ENCODE data around the gene SENP7. TPM values are rescaled to one million over a fixed set of nuclear protein-coding genes. Genes with fewer than 3 reads are reported as not detected.

The SENP7 gene
- total RNA-seq, 2 experiments from 2014 or later = 17.7 to 19.5 TPM

DNA sequence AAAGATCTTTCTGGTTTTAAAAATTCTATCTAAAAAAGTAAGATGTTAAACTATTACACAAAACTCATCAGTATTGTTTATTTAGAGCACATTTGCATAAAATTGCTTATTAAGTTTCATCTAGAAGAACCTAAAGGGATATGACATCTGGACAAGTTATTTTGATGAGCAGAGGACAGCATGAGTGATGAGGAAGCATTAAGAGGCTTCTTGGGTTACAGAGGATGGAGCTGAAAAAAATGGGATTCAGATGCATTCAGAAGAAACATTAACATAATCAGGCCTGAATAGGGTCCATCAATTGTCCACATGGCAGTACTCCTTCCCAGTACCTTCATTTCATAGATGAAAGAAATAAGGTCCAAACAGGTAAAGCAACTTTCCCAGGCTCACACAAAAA is 234.3 kb downstream of the SENP7 start:
- H3K4me1 ChIP-seq (ENCODE audit: insufficient read depth, low read length, poor library complexity, severe bottlenecking) = no peaks in the 10 kb centered on the region
- DNase-seq (ENCODE audit: low spot score) = no peak
- ChIA-PET CTCF (ENCODE audit: unreplicated experiment) (no interaction called here), POLR2A (interaction anchor here (0.7 to 1.1 kb wide), 3 partner anchors 43 to 567 kb away, joined by 4 read pairs; no protein-coding TSS in a partner anchor)
- H3K4me3 ChIP-seq (ENCODE audit: low read depth, low read length, poor library complexity, severe bottlenecking) = no peak overlapping the region
- H3K79me2 ChIP-seq (ENCODE audit: insufficient read depth, low read depth, low read length) = no peaks in the 10 kb centered on the region
- intact Hi-C loops (cut with micrococcal nuclease; ENCODE audit: unreplicated experiment) = no loop called here
- no TSS peak for BruUV-seq (replicated peaks)
- H3K36me3 ChIP-seq (ENCODE audit: insufficient read depth, low read length) = no peaks in the 10 kb centered on the region
- no peaks in the 10 kb centered on the region for H4K20me1 ChIP-seq (ENCODE audit: insufficient read depth, low read length)
- no peaks in the 10 kb centered on the region for H3K9me3 ChIP-seq (ENCODE audit: low read length)
- TF ChIP-seq CTCF (conservative IDR thresholded peaks at IDR 0.05; ENCODE audit: low read length) = no peak
- no peak for TF ChIP-seq EZH2phosphoT487 (IDR thresholded peaks at IDR 0.05; ENCODE audit: borderline replicate concordance, low read depth, low read length)
- H3K9me2 ChIP-seq (ENCODE audit: insufficient read depth, low read length) = no peaks in the 10 kb centered on the region
- no peak overlapping the region for H3K27ac ChIP-seq (ENCODE audit: low read depth, low read length, poor library complexity, severe bottlenecking)
- no peak overlapping the region for H2AFZ ChIP-seq (ENCODE audit: low read length)
- H3K4me2 ChIP-seq (ENCODE audit: low read length) = no peak overlapping the region

Small RNA genes lying within 50 kb of the gene (small RNA-seq; reads per million reads assigned to genes)
- gene RF00019 = not detected

Other genes starting within 250 kb of the SENP7 start
- 0.03 and 0.10 TPM in 2 replicates for gene IMPG2, start 192.6 kb downstream of the SENP7 start, total RNA-seq (2014; rRNA removed; shearing (Covaris generic))
- gene IMPG2, start 192.6 kb downstream of the SENP7 start, total RNA-seq (2022) = not detected in 2 replicates
- gene TRMT10C, start 48.7 kb upstream of the SENP7 start, total RNA-seq (2014; rRNA removed; shearing (Covaris generic)) = 23.6 and 26.5 TPM in 2 replicates
- gene TRMT10C, start 48.7 kb upstream of the SENP7 start, total RNA-seq (2022) = 25.6 and 29.1 TPM in 2 replicates
- gene PCNP, start 61.0 kb upstream of the SENP7 start, total RNA-seq (2014; rRNA removed; shearing (Covaris generic)) = 49.2 and 63.3 TPM in 2 replicates
- gene PCNP, start 61.0 kb upstream of the SENP7 start, total RNA-seq (2022) = 153 and 162 TPM in 2 replicates
- 21.8 and 26.8 TPM in 2 replicates for gene ZBTB11, start 163.9 kb upstream of the SENP7 start, total RNA-seq (2014; rRNA removed; shearing (Covaris generic))
- gene ZBTB11, start 163.9 kb upstream of the SENP7 start, total RNA-seq (2022) = 21.5 and 24.4 TPM in 2 replicates
- 2,111 and 2,631 TPM in 2 replicates for gene RPL24, start 173.5 kb upstream of the SENP7 start, total RNA-seq (2014; rRNA removed; shearing (Covaris generic))
- gene RPL24, start 173.5 kb upstream of the SENP7 start, total RNA-seq (2022) = 1,335 and 1,380 TPM in 2 replicates
- gene CEP97, start 211.4 kb upstream of the SENP7 start, total RNA-seq (2014; rRNA removed; shearing (Covaris generic)) = 25.3 and 27.3 TPM in 2 replicates
- gene CEP97, start 211.4 kb upstream of the SENP7 start, total RNA-seq (2022) = 43.5 and 46.7 TPM in 2 replicates